PC-3 (cell line): ENCODE measurements around the gene TMEM213.

Source experiments
- CTCF ChIP-seq: fragments of 300-600 bp; sonication (generic); conservative IDR thresholded peaks from 2 replicates; pipeline ENCODE4 v1.5.1; 2017; ENCODE audit warnings: antibody characterized with exemption, low read depth, mild to moderate bottlenecking, low read length
- EZH2 ChIP-seq: fragments of 300-600 bp; sonication (generic); IDR thresholded peaks from one replicate; pipeline ENCODE4 v1.6.1; 2017; ENCODE audit warnings: antibody characterized with exemption, mild to moderate bottlenecking, low read length; ENCODE audit not compliant: unreplicated experiment

GRCh38 chr7:138865843-138866242, 68.0 kb downstream of the TMEM213 start:
- TF ChIP-seq CTCF (peak; percentile 73), EZH2 (no peak)
